Measurements from ENCODE around the gene ABCC1.

DNA sequence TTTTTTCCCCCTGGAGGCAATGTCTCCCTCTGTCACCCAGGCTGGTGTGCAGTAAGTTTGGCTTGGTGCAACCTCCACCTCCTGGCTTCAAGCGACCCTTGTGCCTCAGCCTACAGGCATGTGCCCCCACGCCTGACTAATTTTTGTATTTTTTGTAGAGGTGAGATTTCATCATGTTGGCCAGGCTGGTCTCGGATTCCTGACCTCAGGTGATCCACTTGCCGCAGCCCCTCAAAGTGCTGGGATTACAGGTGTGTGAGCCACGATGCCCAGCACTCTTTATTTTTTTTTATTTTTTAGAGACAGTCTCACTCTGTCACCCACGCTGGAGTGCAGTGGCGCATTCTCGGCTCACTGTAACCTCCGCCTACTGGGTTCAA lies 160.7 kb downstream of the ABCC1 start:
- TF ChIP-seq, protein P1, sequence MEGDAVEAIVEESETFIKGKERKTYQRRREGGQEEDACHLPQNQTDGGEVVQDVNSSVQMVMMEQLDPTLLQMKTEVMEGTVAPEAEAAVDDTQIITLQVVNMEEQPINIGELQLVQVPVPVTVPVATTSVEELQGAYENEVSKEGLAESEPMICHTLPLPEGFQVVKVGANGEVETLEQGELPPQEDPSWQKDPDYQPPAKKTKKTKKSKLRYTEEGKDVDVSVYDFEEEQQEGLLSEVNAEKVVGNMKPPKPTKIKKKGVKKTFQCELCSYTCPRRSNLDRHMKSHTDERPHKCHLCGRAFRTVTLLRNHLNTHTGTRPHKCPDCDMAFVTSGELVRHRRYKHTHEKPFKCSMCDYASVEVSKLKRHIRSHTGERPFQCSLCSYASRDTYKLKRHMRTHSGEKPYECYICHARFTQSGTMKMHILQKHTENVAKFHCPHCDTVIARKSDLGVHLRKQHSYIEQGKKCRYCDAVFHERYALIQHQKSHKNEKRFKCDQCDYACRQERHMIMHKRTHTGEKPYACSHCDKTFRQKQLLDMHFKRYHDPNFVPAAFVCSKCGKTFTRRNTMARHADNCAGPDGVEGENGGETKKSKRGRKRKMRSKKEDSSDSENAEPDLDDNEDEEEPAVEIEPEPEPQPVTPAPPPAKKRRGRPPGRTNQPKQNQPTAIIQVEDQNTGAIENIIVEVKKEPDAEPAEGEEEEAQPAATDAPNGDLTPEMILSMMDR (IDR thresholded peaks at IDR 0.05) = no peak
- TF ChIP-seq POLR2A (IDR thresholded peaks at IDR 0.05) = no peak
